HG02981 (cell line): ENCODE results near the gene BMERB1.
"Not testable (repeated sequence)": the region's sequence is repeated elsewhere in the genome, so short reads cannot be mapped to it uniquely, and the experiment has no call there.

Experiments
- ATAC-seq: cut with Tn5 transposase; IDR thresholded peaks from one replicate; pipeline ENCODE4 v1.9.1; 2021; ENCODE audit warnings: mild to moderate bottlenecking, moderate library complexity; ENCODE audit not compliant: unreplicated experiment

The BMERB1 gene

DNA sequence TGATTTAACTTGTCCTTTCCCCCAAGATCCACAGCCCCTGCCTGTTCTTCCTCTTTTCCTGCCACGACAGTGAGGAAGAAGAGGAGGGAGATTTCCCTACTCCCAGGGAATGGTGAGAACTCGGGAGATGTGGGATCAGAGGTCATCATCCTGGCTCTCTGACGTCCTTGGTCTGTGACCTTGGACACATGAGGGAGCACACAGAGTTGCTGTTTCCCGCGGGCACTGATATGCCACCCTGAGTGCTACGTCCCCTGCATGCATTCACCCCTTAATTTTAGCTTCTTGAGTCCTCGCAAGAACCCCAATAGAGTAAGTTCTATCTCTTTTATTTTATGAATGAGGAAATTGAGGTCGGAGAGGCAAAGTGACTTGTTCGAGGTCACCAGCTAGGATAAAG is 85.4 kb downstream of the BMERB1 start:
- ATAC-seq, result no peak

DNA sequence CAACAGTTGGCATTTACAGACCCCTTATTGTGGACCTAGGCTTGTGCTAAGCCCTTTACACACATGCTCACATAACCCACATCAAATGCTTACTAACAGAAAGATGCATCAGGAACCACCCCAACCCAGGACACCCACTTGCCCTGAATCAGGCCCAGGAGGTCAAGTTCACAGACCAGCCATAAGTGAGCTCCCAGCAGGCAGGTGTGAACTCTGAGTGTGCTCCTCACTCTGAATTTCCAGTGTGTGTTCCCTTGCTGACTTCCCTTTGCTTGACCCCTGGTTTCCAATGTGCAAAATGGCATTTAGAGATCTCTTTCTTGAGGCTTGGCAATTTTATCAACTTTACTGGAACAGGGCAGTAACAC is 87.0 kb downstream of the BMERB1 start:
- ATAC-seq, result no peak

DNA sequence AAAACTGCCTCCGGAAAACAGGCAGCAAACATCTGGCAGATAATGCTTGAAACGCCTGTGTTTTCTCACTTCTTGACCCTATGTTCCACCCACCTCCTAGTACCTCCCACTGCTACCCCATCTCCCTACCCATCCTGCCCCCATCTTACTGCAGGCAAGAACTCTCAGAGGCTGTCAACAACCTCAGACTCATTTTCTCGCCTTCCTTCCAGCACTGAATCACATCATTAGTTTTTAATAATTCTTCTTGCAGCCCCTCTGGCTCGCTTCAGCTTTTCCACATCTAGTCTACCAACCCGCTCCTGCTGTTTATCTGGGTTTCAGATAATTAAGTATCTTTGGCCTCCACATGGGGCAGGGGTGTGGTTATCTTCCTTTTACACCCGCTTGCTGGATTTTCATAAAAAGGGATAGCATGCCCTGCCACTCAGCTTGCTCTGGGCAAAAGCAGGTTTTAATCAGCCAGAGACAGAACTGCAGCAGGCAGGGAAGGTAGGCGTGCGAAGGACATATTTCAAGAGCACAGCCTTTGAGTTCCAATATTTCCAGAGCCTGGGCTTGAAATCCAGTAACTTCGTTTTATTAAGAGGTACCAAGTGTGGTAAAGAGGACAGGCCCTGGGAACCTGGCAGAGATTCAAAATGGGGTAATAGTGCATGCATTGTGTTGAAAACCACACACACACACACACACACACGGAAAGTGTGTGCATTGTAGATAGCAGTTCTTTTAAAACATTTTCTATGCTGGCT is 87.5 kb downstream of the BMERB1 start:
- no peak for ATAC-seq

DNA sequence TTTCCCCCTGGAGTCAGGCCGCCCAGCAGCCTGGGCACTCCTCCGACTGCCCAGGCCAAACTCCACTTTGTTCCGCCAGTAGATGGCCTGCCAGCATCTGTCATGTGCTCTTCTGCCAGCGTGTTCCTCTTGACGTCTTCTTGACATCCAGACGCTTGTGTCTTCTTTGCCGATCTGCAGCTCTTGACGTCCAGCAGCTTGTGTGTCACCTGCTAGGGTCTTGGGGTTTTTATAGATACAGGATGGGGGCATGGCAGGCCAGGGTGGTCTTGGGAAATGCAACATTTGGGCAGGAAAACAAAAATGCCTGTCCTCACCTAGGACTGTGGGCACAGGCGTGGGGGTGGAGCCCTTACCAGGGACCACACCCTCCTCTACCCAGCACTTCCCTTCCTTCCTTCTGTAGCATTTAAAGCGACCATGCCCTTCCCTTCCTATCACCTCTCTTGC is 88.7 kb downstream of the BMERB1 start:
- ATAC-seq, result no peak

DNA sequence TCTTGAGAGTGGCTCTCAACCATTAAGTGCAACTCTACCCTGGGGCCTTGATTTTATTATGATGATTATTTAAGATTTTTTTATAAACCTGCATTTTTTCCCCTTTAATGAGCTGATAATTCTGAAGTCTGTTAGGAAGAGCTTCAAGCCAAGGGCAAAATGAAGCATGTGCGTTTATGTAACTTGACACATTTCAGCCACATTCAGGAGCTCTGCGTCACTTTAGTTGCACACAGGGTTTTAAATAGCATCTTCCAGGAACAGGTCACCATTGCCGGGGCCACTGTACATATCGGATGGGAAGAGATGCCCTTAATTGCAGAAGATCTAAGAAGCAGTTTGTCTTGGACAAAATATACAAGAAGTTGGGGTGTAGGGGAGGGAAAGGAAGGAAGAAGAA is 89.6 kb downstream of the BMERB1 start:
- no peak for ATAC-seq

DNA sequence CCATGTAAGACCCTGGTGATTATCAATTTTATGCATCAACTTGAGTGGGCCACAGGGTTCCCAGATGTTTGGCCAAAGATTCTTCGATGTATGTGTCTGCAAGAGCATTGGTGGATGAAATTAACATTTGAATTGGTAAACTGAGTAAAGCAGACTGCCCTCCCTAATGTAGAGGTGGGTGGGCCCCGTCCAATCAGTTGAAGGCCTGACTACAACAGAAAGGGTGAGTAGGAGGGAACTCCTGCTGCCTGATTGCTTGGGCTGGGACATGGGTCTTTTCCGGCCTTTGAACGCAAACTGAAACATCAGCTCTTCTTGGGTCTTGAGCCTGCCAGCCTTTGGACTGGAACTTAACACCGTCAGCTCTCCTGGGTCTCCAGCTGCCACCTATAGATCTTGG is 90.6 kb downstream of the BMERB1 start:
- no peak for ATAC-seq

DNA sequence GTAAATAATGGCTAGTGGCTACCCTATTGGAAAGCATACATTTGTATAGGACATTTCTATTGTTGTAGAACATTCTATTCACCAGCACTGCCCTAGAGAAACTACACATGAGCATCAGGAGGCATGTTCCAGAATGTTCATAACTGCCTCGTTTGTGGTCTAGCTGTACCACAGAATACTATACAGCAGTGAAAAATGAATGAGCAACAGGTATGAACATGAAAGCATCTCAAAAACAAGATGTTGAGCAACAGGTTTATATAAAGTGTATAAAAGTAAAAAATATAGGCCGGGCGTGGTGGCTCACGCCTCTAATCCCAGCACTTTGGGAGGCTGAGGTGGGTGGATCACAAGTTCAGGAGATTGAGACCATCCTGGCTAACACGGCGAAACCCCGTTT is 91.7 kb downstream of the BMERB1 start:
- no peak for ATAC-seq

DNA sequence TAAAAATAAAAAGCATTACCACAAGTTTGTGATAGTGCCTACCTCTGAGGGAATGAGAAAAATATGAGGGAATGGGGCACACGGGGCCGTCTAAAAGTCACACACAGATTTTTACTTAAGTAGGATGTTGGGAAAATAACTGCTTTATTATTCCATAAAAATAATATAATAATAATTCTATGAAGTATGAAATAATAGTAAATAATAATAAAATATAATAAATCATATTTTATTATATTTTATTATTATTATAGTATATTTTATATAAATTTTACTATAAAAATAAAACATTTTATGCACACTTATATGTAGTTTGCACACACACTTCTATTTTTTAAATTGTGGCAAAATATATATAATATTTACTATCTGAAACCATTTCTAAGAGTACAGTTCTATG is 92.3 kb downstream of the BMERB1 start:
- ATAC-seq, result no peak

DNA sequence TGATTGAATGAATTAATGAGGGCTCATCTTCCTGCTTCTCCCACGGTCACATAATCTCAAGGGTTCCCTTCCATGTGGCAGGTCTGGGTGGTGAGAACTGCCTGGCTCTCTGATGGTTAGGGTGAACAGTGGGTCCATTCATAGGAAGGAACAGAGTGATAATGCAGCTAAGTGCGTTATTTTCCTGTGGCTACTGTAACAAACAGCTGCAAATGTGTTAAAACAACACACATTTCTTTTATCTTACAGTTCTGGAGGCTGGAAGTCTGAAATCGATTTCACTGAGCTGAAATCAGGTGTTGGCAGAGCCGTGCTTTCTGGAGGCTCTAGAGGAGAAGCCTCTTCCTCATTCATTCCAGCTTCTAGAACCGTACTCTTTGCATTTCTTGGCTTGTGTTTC is 95.3 kb downstream of the BMERB1 start:
- ATAC-seq, result no peak

DNA sequence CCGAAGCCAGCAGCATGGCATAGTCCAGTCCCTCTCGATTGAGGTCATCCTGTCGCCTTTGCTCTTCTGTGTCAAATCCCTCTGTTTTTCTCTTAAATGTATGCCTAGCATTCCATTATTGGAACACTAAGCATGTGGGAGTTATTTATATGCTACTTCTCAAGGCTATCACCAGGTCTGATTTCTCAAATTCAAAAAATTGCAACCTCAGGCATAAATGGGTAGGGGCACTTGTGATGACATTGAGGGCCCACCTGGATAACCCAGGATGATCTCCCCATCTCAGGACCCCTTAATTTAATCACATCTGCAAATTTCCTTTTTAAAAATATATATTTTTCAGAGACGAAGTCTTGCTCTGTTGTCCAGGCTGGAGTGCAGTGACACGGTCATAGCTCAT is 95.7 kb downstream of the BMERB1 start:
- ATAC-seq, result no peak

DNA sequence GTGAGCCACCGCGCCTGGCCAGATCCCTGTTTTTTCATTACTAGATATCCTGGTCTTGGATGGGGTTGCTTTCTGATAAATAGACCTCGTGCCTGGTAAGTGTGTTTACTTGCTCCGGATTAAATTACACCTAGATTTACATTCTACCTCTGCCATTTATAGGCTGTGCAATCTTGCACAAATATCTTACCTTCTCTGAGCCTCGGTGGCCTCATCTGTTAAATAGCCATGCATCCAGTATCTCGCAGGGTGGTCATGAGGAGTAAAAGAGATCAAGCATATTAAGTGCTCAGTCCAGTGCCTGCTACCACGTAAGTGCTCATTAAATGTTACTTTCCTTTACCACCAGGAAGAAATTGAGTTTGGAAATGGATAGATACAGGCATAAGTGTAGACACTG is 98.4 kb downstream of the BMERB1 start:
- no peak for ATAC-seq

DNA sequence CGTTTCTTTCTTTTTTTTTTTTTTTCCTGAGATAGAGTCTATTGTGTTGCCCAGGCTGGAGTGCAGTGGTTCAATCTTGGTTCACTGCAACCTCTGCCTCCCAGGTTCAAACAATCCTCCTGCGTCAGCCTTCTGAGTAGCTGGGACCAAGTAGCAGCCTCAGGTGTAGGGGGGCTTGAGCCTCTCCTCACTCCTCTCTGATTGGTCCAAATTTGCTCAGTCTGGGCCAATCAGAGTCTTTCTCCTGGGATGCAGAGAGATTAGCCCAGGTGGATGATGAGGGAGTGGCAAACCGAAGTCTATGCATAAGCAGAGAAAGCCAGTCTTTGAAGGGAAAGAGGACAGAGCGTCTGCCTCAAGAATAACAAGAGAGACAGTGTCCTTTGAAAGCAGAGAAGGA is 99.0 kb downstream of the BMERB1 start:
- ATAC-seq, result no peak

DNA sequence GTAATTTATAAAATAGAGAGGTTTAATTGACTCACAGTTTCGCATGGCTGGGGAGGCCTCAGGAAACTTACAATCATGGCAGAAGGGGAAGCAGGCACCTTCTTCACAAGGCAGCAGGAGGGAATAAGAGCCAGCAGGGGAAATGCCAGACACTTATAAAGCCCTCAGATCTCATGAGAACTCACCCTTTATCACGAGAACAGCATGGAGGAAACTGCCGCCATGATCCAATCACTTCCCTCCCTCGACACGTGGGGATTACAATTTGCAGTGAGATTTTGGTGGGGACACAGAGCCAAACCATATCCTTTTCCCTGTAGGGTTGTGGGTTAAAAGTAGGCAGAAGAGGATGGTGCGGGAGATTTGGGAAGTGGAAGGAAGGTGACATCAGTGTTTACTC is 101.4 kb downstream of the BMERB1 start:
- no peak for ATAC-seq

DNA sequence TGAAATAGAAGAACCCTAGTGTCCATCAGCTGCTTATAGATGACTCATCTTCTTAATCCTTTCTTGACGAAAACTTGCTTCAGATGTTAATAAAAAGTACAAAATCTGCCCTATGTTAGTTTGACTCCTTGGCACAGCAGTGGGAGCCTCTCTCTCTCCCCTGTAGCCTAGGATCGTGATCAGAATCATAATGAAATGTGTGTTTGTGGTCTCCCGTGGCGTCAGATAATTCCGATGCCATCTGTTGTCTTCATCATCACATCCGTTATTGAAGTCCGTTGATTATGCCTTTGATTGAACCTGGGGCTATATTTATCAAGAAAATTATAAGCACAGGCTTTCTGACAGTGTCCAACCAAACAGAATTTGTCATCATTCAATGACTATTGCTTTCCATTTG is 102.5 kb downstream of the BMERB1 start:
- no peak for ATAC-seq

DNA sequence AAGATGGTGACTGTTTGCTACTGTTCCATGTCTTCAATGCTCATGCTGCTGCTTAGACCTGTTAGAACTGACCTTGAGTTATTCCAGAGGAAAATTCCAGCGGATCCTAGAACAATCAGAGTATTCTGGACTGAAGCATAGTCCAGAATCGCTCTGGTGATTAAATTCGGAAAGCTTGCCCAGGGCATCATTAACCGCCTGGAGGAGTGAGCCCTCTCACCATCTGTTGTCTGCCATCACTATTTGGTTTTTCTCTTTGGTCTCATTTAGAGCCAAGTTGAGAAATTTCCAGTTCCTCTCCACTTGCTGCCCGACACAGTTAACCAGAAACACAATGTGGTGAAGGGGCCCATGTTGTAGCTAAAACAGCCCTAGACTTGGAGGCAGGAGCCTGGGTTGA is 104.1 kb downstream of the BMERB1 start:
- ATAC-seq, result no peak

DNA sequence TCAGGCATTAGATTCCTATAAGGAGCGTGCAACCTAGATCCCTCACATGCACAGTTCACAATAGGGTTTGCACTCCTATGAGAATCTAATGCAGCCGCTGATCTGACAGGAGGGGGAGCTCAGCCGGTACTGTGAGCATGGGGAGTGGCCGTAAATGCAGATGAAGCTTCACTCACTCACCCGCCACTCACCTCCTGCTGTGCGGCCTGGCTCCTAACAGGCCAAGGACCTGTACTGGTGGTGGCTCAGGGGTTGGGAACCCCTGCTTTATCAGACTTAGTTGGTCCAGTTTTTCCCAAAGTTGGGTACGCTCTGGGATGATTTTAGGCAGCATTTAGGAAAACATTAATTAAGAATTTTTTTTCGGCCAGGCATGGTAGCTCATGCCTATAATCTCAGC is 104.8 kb downstream of the BMERB1 start:
- ATAC-seq, result no peak

DNA sequence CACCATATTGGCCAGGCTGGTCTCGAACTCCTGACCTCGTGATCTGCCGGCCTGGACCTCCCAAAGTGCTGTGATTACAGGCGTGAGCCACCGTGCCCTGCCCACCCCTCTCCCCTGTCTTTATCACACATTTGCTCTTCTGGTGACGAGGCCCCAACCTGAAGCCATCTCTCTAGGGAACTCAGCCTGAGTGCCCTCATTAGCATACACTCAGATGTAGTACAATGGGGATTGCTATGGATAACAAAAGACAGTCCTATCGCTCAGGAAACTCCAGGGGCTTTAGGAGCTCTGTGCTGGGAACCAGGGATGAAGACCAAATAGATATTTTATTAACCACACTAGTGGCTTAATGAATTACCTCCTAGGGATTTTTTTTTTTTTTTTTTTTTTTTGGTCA is 107.9 kb downstream of the BMERB1 start:
- ATAC-seq, result no peak

DNA sequence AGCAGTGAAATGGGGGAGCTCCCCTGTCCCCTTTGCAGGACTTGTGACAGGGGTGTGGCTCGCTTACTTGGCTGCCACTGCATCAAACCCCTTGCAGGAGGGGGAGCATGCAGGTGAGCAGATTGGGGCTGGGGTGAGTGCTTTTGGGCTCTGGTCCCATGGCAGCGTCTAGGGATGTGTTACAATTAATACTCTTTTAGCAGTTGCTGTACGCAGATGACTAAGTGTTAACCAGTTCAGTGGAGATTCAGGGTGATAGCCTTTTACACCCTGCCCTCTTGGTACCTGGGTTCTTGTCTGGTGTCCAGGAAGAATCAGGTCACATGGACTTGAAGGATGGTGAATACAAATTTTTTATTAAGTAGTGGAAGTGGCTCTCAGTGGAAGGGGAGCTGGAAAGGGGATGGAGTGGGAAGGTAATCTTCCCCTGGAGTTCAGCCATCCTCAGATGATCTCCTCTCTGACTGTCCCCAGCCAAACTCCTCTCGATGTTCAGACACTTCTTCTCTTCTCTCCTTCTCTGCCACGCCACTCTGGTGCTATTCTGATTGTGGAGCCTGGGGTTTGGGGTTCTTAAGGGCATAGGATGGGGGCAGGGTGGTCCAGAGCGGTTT is 108.5 kb downstream of the BMERB1 start:
- ATAC-seq, result no peak

DNA sequence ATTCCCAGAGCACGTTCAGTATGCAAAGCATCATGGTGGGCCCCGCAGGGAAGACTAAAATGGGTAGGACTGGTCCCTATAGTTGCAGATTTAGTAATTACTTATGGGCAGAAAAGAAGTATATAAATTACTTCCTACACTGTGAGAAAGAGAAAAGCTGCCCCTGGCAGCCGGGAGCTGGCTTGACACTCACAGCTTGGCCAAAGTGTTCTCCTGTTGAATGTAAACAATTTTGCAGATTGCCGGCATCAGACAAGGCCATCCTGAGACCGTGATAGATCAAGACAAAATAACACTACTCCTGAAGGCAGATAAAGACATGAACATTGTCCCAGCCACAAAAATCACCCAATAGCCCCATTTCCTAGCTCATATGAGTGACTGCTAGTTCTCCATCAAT is 110.0 kb downstream of the BMERB1 start:
- no peak for ATAC-seq

DNA sequence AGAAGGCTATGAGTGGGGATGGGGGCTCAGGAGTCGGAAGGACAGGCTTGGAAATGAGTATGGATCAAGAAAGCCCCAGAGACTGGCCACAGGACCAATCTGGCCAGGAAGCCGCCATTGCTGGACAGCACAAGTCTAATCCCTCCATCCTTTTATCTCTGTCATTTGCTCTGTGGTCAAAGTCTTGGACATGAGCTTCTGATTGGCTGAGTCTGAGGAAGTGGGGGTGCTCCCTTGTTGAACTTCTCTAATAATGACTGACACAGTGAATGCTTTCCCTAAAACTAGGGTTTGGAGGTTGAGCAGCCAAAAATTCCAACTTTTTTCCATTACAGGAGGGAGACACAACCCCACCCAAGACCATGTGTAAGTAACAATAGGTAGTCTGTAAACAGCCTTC is 111.2 kb downstream of the BMERB1 start:
- no peak for ATAC-seq

DNA sequence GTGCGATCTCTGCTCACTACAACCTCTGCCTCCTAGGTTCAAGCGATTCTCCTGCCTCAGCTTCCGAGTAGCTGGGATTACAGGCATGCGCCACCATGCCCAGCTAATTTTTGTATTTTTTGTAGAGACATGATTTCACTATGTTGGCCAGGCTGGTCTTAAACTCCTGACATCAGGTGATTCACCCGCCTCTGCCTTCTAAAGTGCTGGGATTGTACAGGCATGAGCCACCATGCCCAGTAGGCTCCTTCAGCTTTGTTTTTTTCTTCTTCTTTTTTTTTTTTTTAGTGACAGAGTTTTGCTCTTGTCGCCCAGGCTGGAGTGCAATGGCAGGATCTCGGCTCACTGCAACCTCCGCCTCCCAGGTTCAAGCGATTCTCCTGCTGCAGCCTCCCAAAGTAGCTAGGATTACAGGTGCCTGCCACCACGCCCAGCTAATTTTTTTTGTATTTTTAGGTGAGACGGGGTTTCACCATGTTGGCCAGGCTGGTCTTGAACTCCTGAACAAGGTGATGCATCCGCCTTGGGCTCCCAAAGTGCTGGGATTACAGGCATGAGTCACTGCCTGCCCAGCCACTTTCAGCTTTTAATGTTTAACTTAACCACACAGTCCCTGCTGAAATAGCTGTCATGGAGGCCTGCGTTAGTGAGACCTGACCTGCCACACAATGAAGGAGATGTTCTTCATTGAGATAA is 112.8 kb downstream of the BMERB1 start:
- not testable (repeated sequence) for ATAC-seq

DNA sequence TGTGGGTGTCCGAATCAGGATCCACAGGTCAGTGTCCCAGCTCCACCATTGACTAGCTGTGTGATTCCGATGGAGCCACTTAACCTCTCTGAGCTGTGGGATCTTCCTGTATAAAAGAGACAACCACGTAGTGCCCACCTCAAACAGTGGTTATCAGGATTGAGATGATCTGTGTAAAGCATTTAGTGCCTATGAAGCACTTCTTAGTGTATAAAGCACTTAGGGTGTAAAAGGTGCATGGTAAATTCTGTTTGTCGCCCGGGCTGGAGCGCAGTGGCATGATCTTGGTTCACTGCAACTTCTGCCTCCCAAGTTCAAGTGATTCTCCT is 113.3 kb downstream of the BMERB1 start:
- ATAC-seq, result no peak
